HepG2 (cell line): Measurements from ENCODE around the gene SOX5. TPM values are rescaled to one million over a fixed set of nuclear protein-coding genes. Genes with fewer than 3 reads are reported as not detected.
"Not testable (repeated sequence)": the region's sequence is repeated elsewhere in the genome, so short reads cannot be mapped to it uniquely, and the experiment has no call there.

Source experiments
- ATAC-seq: fragments of 200-7000 bp; cut with Tn5 transposase; 3 replicates; pipeline ENCODE4 v1.9.1; 2020; ENCODE audit warnings: mild to moderate bottlenecking, moderate library complexity
- BruUV-seq: library from RNA; stranded (reverse); fragments of 400-500 nt; replicated peaks from 2 replicates; lab custom pipeline; 2021; lab: Mats Ljungman, UMichigan
- CTCF ChIA-PET: fragments of 300-600 bp; formaldehyde crosslinking; extraction: SDS; loops from one replicate; lab custom pipeline; 2021; ENCODE audit warnings: low total read pairs, inconsistent platforms, low intra/inter-chr PET ratio; lab: Yijun Ruan, JAX
- POLR2A ChIA-PET: fragments of 350-600 bp; sonication (Branson Sonifier 250); formaldehyde crosslinking; loops from one replicate; lab custom pipeline; 2020; ENCODE audit warnings: antibody characterized with exemption, inconsistent platforms; lab: Yijun Ruan, JAX
- DNase-seq: peaks from one replicate; pipeline ENCODE4 v3.0.0-alpha.2; 2015; ENCODE audit warnings: low spot score
- FAIRE-seq: peaks from 3 replicates; lab custom pipeline; 2011; peaks lifted over from hg19 to GRCh38; lab: Jason Lieb, UNC
- H2AFZ ChIP-seq: one replicate; pipeline ENCODE4 v1.6.1; 2011; ENCODE audit warnings: low read length, inconsistent platforms
- H3K27ac ChIP-seq: fragments of 300-600 bp; 3 replicates; pipeline ENCODE4 v1.8.0; 2011; ENCODE audit warnings: mixed run types, mild to moderate bottlenecking, mixed read lengths, low read length, inconsistent platforms; ENCODE audit not compliant: insufficient read depth; ENCODE audit errors: extremely low read length
- H3K27me3 ChIP-seq, 2 experiments: fragments of 200-600 bp in 1 of 2; 2 replicates in 1 of 2; 3 replicates in 1 of 2; pipeline versions ENCODE4 v1.6.0 to v1.8.0; 2011; ENCODE audit warnings: low read length in 2 of 2, mild to moderate bottlenecking in 2 of 2, moderate library complexity in 2 of 2, inconsistent platforms in 1 of 2; ENCODE audit not compliant: insufficient read depth in 2 of 2, control insufficient read depth in 1 of 2
- H3K36me3 ChIP-seq, 2 experiments: fragments of 200-600 bp in 1 of 2; replicated peaks in 1 of 2; 2 replicates in 1 of 2; 3 replicates in 1 of 2; pipeline versions ENCODE4 v1.5.1 to v1.8.0; 2011; ENCODE audit warnings: low read length in 2 of 2, inconsistent platforms in 1 of 2; ENCODE audit not compliant: insufficient read depth in 2 of 2, control insufficient read depth in 1 of 2
- H3K4me1 ChIP-seq: 2 replicates; pipeline ENCODE4 v1.5.1; 2012; ENCODE audit warnings: low read length, inconsistent platforms; ENCODE audit not compliant: insufficient read depth
- H3K4me2 ChIP-seq: 2 replicates; pipeline ENCODE4 v1.6.0; 2011; ENCODE audit warnings: low read depth, low read length, inconsistent platforms
- H3K4me3 ChIP-seq, 3 experiments: fragments of 200-600 bp in 1 of 3; sonication (generic), shearing (Covaris generic) in 1 of 3; replicated peaks in 1 of 3; 2 replicates each; pipeline ENCODE4 v1.5.1; 2011 to 2016; ENCODE audit warnings: low read length in 3 of 3, inconsistent platforms in 2 of 3, low read depth in 2 of 3, mild to moderate bottlenecking in 2 of 3, control low read depth in 1 of 3, mixed read lengths in 1 of 3; ENCODE audit not compliant: insufficient read depth in 1 of 3
- H3K79me2 ChIP-seq: one replicate; pipeline ENCODE4 v1.6.1; 2011; ENCODE audit warnings: low read length, inconsistent platforms; ENCODE audit not compliant: insufficient read depth
- H3K9ac ChIP-seq: 2 replicates; pipeline ENCODE4 v1.6.0; 2011; ENCODE audit warnings: mild to moderate bottlenecking, low read depth, low read length, inconsistent platforms; ENCODE audit not compliant: insufficient read depth
- H3K9me3 ChIP-seq: 2 replicates; pipeline ENCODE4 v1.5.1; 2012; ENCODE audit warnings: mild to moderate bottlenecking, low read length
- H4K20me1 ChIP-seq: 2 replicates; pipeline ENCODE4 v1.6.0; 2011; ENCODE audit warnings: inconsistent platforms, mild to moderate bottlenecking, low read length, moderate library complexity; ENCODE audit not compliant: insufficient read depth
- GATAD2A ChIP-seq: IDR thresholded peaks from 2 replicates; pipeline ENCODE4 v1.6.1; 2016
- ZNF792 ChIP-seq: IDR thresholded peaks from 2 replicates; pipeline ENCODE4 v1.6.1; 2016
- WGBS: methylation state at CpG from one replicate; pipeline ENCODE4 v1.1.6; 2017; ENCODE audit warnings: low lambda C conversion rate; 5-methylcytosine and 5-hydroxymethylcytosine counted together
- in situ Hi-C: cut with HindIII; loops from 2 replicates; pipeline ENCODE4 v1.10.0; 2017; ENCODE audit warnings: low pct_unique_long_range_greater_than_20kb; ENCODE audit not compliant: extremely low pct_ligation_motif_present
- intact Hi-C: fragments of 100-400 bp; cut with micrococcal nuclease; formaldehyde crosslinking; loops from one replicate; pipeline ENCODE4 v1.10.0; 2022; ENCODE audit not compliant: unreplicated experiment
- polyA plus RNA-seq, 8 experiments: library from polyadenylated mRNA; depleted of rRNA in 3 of 8; stranded (reverse) in 7 of 8; unstranded in 1 of 8; fragments of >200 nt; fragmentation: Illumina TruSeq in 4 of 8; extraction: Trizol in 4 of 8; gene quantifications; 2 replicates each; pipeline versions ENCODE4 v1.2.1 to v1.2.3, GENCODE V29; 2011 to 2016; ENCODE audit warnings: low read depth in 4 of 8, missing spikeins in 1 of 8, mixed read lengths in 1 of 8; ENCODE audit not compliant: insufficient read depth in 1 of 8
- total RNA-seq, 5 experiments: library from RNA; depleted of rRNA; stranded (reverse); fragments of >200 nt; fragmentation: Illumina TruSeq; extraction: Trizol; gene quantifications; 2 replicates each; pipeline ENCODE4 v1.2.3, GENCODE V29; 2016; ENCODE audit warnings: low read depth in 1 of 5
- TF ChIP-seq, protein P1 (sequence below): sonication (generic); formaldehyde crosslinking; IDR thresholded peaks from 2 replicates; pipeline ENCODE4 v1.4.0; 2020; ENCODE audit warnings: mild to moderate bottlenecking, missing genetic modification reagents
- TF ChIP-seq, protein P2 (sequence below): IDR thresholded peaks from 2 replicates; pipeline ENCODE4 v1.6.1; 2012; ENCODE audit warnings: low read length, improper control_type of control experiment

Gene SOX5
- total and polyA plus RNA-seq, 2 of the 13 experiments (the other 11 are each of a cell fraction or from before 2014, with no cell fraction given) = 18.5 to 76.4 TPM

DNA sequence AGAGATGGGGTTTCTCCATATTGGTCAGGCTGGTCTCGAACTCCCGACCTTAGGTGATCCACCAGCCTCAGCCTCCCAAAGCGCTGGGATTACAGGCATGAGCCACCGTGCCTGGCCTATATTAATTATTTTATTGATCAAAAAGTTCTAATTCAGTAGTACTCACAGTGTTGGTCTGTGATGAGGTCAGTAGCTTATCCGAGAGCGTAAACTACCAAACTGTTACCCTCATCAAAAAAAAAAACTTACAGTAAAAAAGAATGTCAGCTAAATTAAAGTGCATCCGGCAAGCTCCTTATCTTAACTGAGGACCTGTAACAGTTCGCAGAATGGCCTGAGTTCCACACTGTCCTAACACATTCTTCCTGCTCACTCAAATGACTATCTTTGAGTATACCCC, 228.2 kb downstream of the SOX5 start:
- intact Hi-C loops = no loop called here

DNA sequence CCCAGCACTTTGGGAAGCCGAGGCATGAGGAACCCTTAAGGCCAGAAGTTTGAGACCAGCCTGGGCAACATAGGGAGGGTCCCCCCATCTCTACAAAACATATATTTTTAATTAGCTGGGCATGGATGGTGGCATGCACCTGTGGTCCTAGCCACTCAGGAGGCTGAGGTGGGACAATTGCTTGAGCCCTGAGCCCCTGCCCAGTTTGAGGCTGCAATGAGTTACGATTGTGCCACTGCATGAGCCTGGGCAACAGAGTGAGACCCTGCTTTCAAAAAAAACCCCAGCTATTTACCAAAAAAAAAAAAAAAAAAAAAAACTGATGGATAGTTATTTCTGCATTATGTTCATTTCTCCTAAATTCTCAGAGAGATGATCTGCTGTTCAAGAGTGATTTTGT, 230.0 kb downstream of the SOX5 start:
- Histone ChIP-seq H3K9ac (no peak overlapping the region), H3K4me2 (no peak overlapping the region), H2AFZ (no peak overlapping the region), H3K4me1 (no peaks in the 10 kb centered on the region), H3K27ac (no peak overlapping the region), H4K20me1 (no peaks in the 10 kb centered on the region), H3K9me3 (no peaks in the 10 kb centered on the region), H3K36me3 (peaks cover 0 to 8% of the 10 kb centered on the region in 2 experiments; a peak in 4 of 5 replicates), H3K27me3 (no peaks in the 10 kb centered on the region), H3K79me2 (no peaks in the 10 kb centered on the region), H3K4me3 (no peak overlapping the region)
- 92% methylated on average over 2 of the region's 2 CpGs for WGBS
- DNase-seq = no peak
- BruUV-seq = no TSS peak
- no peak for FAIRE-seq
- ATAC-seq = no peak
- ChIA-PET POLR2A (no interaction called here), CTCF (no interaction called here)
- no peak for TF ChIP-seq ZNF792
- no peak for TF ChIP-seq GATAD2A (CRISPR knock-in tag)
- intact Hi-C loops = no loop called here
- in situ Hi-C loops = no loop called here

More for the DNA sequence above, 228.2 kb downstream of the SOX5 start:
- H4K20me1 ChIP-seq = no peaks in the 10 kb centered on the region
- TF ChIP-seq, protein P1, sequence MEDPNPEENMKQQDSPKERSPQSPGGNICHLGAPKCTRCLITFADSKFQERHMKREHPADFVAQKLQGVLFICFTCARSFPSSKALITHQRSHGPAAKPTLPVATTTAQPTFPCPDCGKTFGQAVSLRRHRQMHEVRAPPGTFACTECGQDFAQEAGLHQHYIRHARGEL (CRISPR knock-in tag) = no peak
- TF ChIP-seq, protein P2, sequence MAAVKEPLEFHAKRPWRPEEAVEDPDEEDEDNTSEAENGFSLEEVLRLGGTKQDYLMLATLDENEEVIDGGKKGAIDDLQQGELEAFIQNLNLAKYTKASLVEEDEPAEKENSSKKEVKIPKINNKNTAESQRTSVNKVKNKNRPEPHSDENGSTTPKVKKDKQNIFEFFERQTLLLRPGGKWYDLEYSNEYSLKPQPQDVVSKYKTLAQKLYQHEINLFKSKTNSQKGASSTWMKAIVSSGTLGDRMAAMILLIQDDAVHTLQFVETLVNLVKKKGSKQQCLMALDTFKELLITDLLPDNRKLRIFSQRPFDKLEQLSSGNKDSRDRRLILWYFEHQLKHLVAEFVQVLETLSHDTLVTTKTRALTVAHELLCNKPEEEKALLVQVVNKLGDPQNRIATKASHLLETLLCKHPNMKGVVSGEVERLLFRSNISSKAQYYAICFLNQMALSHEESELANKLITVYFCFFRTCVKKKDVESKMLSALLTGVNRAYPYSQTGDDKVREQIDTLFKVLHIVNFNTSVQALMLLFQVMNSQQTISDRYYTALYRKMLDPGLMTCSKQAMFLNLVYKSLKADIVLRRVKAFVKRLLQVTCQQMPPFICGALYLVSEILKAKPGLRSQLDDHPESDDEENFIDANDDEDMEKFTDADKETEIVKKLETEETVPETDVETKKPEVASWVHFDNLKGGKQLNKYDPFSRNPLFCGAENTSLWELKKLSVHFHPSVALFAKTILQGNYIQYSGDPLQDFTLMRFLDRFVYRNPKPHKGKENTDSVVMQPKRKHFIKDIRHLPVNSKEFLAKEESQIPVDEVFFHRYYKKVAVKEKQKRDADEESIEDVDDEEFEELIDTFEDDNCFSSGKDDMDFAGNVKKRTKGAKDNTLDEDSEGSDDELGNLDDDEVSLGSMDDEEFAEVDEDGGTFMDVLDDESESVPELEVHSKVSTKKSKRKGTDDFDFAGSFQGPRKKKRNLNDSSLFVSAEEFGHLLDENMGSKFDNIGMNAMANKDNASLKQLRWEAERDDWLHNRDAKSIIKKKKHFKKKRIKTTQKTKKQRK = no peak
- H3K9ac ChIP-seq = no peak overlapping the region
- no TSS peak for BruUV-seq
- no peaks in the 10 kb centered on the region for H3K27me3 ChIP-seq
- WGBS = over 99% methylated on average over 6 of the region's 8 CpGs
- no peak for DNase-seq
- ChIA-PET POLR2A (no interaction called here), CTCF (no interaction called here)
- no peak for FAIRE-seq
- H3K79me2 ChIP-seq = no peaks in the 10 kb centered on the region
- no peaks in the 10 kb centered on the region for H3K4me1 ChIP-seq
- H3K4me3 ChIP-seq = no peak overlapping the region
- H3K9me3 ChIP-seq = no peaks in the 10 kb centered on the region
- peaks cover 0 to 18% of the 10 kb centered on the region in 2 experiments; a peak in 4 of 5 replicates for H3K36me3 ChIP-seq
- H3K4me2 ChIP-seq = no peak overlapping the region
- no peak overlapping the region for H2AFZ ChIP-seq
- in situ Hi-C loops = no loop called here
- ATAC-seq = no peak
- no peak overlapping the region for H3K27ac ChIP-seq

DNA sequence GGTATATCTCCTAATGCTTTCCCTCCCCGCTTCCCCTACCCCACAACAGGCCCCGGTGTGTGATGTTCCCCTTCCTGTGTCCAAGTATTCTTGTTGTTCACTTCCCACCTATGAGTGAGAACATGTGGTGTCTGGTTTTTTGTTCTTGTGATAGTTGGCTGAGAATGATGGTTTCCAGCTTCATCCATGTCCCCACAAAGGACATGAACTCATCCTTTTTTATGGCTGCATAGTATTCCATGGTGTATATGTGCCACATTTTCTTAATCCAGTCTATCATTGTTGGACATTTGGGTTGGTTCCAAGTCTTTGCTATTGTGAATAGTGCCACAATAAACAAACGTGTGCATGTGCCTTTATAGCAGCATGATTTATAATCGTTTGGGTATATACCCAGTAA, 239.1 kb downstream of the SOX5 start:
- H3K27ac ChIP-seq, intact Hi-C loops, FAIRE-seq, ATAC-seq, in situ Hi-C loops, H3K9ac ChIP-seq, H3K4me2 ChIP-seq, H3K4me1 ChIP-seq, CTCF ChIA-PET, POLR2A ChIA-PET, H3K4me3 ChIP-seq, H3K27me3 ChIP-seq, H3K9me3 ChIP-seq, BruUV-seq, H4K20me1 ChIP-seq, DNase-seq, H3K79me2 ChIP-seq, H2AFZ ChIP-seq, H3K36me3 ChIP-seq: not testable (repeated sequence)
- WGBS = 95% methylated on average over 4 of the region's 4 CpGs
